ENCODE measurements around the gene CHCHD4.

DNA sequence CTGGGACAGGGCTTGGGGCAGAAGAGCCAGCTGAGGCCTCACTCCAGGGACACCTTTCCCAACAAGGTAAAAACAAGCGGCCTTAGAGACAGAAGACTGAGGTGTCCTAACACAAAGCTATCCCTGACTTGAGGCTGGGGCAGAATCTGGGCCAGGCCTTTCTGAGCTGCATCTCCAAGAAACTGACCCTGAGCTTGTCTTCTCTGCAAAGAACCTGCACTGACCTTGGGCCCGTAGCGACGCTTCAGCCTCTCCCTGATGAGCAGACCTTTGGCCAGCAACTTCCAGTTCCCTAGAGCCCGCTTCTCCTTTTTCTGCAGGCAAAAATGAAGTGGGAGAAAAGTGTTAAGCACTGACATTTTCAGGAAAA lies 22.4 kb upstream of the CHCHD4 start:
- TF ChIP-seq POLR2AphosphoS5 (IDR thresholded peaks at IDR 0.05): no peak
- TF ChIP-seq, protein P1, sequence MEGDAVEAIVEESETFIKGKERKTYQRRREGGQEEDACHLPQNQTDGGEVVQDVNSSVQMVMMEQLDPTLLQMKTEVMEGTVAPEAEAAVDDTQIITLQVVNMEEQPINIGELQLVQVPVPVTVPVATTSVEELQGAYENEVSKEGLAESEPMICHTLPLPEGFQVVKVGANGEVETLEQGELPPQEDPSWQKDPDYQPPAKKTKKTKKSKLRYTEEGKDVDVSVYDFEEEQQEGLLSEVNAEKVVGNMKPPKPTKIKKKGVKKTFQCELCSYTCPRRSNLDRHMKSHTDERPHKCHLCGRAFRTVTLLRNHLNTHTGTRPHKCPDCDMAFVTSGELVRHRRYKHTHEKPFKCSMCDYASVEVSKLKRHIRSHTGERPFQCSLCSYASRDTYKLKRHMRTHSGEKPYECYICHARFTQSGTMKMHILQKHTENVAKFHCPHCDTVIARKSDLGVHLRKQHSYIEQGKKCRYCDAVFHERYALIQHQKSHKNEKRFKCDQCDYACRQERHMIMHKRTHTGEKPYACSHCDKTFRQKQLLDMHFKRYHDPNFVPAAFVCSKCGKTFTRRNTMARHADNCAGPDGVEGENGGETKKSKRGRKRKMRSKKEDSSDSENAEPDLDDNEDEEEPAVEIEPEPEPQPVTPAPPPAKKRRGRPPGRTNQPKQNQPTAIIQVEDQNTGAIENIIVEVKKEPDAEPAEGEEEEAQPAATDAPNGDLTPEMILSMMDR (IDR thresholded peaks at IDR 0.05): no peak
- TF ChIP-seq EP300 (IDR thresholded peaks at IDR 0.05): no peak
- TF ChIP-seq POLR2A (IDR thresholded peaks at IDR 0.05): no peak
